CD4-positive, alpha-beta T cell treated with Interferon alpha-2 for 1 hour (primary cell): ENCODE data around the gene OXLD1.
A peak's percentile ranks its signal among the peaks of the same experiment; 100 is the strongest.
"Not testable (repeated sequence)": the region's sequence is repeated elsewhere in the genome, so short reads cannot be mapped to it uniquely, and the experiment has no call there.

ENCODE experiments used
- DNase-seq, 2 donors: peaks; one replicate each; pipeline ENCODE4 v3.0.0-alpha.2; 2020 to 2022

Gene OXLD1

DNA sequence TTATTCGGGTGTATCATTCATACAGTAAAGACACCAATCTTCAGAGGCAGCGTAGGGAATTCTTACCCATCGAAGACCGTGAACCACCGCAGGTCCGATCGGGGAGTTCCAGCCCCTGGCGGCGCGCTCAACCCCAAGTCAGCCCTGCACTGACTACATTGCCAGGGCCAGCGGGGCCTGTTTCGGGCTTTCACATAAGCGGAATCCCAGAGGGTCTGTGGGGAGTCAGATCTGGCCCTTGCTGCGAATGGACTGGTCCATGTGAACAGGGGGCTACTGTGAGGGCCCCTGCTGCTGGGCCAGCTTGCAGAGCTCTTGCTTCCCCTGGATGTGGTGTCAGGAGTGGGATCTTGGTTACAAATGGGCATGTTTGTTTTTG lies 17.7 kb downstream of the OXLD1 start:
- DNase-seq, result no peak

- no peak for DNase-seq
Observed at GRCh38 chr17:81648013-81648706, 18.2 kb downstream of the OXLD1 start.

DNA sequence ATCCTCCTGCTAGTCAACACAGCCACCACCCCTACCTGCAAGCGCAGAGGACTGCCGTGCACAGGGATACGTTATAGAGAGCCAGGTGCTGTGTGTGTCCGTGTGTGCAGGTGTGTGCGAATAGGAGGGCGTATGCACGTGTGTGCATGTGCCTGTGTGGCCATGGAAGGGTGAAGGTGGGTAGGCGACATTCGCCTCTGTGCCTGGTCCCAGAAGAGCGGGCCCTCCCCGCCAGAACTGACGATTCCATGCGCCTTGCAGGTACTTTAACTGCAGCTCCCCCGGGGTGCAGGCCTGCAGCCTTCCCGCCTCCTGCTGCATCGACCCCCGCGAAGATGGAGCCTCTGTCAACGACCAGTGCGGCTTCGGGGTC lies 18.8 kb downstream of the OXLD1 start:
- DNase-seq, result no peak

DNA sequence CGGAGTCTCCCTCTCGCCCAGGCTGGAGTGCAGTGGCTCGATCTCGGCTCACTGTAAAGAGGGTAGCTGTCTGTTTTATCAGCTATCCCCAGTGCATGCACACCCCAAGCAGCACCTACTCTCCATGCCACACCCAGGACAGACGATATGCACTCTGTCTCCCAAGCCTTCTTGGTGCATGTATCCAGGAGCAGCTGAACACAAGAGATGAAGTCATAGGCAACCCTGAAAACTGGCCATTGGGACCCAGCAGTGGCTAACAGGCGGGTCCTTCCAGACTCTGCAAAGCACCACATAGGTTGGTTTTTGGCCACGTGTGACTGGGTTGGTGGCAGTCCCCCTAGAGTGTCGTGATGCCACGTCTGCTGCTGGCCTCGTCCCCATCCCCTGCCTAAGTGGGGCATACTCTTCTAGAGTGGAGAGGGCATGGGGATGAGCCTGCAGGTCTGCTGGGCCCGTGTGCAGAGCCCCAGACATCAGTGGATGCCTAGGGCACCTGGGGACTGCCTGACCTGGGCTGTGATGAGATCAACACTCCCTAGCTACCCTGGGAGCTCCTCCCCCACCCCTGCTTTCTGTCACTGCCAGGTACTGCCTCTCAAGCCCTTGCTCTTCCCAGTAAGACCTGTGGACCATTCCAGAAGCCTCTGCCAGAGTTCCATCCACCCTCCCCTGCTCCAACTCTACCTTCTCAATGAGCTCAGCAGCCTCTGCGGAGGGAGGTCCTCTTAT lies 19.4 kb downstream of the OXLD1 start:
- DNase-seq, result no peak

DNA sequence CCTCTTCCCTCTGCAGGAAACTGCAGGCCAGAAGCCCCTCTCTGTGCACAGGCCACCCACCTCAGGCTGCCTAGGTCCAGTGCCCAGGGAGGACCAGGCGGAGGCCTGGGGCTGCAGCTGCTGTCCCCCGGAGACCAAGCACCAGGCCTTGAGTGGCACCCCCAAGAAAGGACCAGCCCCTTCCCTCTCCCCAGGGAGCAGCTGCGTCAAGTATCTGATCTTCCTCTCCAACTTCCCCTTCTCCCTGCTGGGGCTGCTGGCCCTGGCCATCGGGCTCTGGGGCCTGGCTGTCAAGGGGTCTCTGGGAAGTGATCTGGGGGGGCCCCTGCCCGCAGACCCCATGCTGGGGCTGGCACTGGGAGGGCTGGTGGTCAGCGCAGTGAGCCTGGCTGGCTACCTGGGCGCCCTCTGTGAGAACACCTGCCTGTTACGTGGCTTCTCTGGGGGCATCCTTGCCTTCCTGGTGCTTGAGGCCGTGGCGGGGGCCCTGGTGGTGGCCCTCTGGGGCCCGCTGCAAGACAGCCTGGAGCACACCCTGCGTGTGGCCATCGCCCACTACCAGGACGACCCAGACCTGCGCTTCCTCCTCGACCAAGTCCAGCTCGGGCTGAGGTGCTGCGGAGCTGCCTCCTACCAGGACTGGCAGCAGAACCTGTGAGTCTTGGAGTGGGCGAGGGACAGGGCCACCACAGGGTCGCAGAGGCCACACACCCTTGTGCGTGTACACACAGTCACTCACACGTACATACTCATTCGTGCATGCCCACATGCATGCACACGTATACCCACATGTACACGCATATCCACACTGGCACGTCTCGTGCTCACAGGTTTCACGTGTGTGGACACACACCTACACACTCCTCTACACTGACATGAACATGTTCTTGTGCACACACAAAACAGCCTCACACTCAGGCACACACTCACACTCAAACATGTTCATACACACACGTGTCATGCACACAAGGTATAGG lies 21.1 kb downstream of the OXLD1 start:
- DNase-seq, result no peak

GRCh38 chr17:81644496-81644895 lies 21.9 kb downstream of the OXLD1 start:
- no peak for DNase-seq

GRCh38 chr17:81641825-81642489 lies 24.4 kb downstream of the OXLD1 start:
- no peak for DNase-seq

- DNase-seq, result no peak
Observed at GRCh38 chr17:81640011-81640410, 26.4 kb downstream of the OXLD1 start.

DNA sequence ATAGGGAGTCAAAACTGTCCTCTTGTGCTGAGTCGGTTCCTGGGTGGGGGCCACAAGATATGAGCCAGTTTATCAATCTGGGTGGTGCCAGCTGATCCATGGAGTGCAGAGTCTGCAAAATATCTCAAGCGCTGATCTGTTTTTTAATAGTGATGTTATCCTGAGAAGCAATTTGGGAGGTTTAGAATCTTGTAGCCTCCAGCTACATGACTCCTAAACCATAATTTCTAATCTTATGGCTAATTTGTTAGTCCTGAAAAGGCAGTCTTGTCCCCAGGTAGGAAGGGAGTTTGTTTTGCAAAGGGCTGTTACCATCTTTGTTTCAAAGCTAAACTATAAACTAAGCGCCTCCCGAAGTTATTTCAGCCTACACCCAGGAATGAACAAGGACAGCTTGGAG lies 27.7 kb downstream of the OXLD1 start:
- no peak for DNase-seq

DNA sequence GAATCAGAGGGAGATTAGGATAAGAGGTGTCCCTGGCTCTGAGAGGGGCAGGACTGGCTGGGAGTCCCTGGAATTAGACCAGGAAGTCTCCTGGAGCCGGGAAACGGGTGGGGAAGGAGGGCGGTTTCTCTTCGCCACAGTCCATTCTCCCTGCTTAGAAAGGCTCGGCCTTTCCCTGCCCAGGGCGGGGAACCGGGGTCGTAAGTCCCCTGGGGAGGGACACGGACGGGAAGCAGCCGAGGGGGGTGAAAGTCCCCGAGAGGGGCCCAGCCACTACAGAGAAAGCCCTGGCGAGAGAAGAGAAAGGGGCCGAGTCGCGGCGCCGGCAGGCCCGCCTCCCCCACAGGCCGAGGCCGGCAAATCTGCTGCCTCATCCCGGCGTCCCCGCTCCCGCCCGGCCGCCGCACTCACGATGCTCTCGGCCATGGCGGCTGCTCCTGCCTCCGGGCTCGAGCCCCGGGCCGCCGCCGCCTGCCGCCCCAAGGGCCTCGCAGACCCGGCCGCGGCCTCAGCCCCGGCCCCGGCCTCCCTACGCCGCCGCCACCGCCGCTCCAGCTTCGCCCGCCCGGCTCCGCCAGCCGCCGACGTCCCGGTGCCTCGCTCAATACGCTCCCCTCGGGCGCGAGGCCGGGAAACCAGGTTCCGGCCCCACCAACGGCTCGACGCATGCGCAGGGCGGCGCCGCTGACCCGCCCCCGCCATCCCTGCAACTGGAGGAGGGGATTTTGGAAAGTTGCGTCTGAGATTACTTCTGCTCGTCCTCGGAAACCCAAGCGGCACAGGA lies 29.7 kb downstream of the OXLD1 start, which contains the start of the genes NPLOC4 and TSPAN10:
Gene NPLOC4 (minus strand): TSS at position 608 of the 784 bp plus-strand sequence. CDS start 182 bp downstream, at position 426.
Gene TSPAN10 (plus strand): TSS at position 692 of the 784 bp plus-strand sequence. CDS start 5,217 bp downstream, outside the sequence.
- DNase-seq, result peak; percentile 79 to 88

DNA sequence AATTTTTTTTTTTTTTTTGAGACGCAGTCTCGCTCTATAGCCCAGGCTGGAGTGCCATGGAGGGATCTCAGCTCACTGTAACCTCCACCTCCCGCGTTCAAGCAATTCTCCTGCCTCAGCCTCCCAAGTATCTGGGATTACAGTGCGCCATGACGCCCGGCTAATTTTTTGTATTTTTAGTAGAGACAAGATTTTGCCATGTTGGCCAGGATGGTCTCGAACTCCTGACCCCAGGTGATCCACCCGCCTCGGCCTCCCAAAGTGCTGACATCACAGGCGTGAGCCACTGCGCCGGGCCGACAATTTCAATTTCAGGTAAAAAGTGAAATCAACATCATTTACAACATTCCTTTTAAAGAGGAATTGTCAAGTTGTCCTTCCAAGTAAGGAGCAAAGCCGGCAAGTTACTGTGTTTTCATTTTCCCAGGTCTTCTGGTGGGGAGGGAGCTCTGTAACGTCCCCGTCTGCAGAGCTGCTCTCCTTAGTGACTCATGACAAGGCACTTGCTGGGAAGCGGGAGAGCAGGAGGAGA lies 30.4 kb downstream of the OXLD1 start:
- peak in 1 of 2 donors; percentile 4 for DNase-seq

DNA sequence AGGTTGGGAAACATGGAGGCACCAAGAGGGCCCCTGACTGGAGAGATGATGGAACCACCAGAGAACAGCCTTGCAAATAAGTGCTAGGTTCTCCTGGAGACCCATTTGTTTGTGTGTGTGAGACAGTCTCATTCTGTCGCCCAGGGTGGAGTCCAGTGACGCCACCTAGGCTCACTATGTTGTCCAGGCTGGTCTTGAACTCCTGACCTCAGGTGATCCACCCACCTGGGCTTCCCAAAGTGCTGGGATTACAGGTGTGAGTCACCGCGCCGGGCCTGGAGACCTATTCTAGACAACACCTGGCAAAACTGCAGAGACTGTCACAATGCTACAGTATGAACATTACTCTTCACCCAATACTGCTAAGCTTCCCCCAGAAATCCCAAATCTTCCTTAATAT lies 31.0 kb downstream of the OXLD1 start:
- DNase-seq, result no peak

DNA sequence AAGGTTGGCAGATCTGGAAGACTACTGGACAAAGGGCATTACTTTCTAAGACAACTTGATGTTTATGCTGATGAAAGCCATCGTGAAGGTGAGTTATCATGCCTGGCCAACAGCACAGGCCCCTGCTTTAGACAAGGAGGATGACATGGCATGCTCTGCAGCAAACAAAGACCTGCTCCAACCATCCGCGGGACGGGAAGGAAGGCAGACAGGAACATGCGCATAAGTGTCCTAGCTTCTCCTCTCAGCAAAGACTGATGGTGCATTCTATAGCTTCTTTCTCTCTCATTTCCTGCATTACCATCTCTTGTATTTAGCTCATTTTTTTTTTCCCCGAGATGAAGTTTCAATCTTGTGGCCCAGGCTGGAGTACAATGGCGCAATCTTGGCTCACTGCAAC lies 34.9 kb downstream of the OXLD1 start:
- DNase-seq, result no peak

DNA sequence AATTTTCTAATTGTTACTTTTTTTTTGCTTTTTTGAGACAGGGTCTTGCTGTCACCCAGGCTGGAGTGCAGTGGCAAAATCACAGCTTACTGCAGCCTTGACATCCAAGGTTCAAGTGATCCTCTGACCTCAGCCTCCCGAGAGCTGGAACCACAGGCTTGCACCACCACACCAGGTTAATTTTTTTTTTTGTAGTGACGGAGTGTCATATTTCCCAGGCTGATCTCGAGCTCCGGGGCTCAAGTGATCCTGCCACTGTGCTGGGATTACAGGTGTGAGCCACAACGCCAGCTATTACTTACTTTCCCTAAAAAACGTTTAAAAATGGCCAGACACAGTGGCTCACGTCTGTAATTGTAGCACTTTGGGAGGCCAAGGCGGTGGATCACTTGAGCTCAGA lies 36.1 kb downstream of the OXLD1 start:
- DNase-seq, result no peak

DNA sequence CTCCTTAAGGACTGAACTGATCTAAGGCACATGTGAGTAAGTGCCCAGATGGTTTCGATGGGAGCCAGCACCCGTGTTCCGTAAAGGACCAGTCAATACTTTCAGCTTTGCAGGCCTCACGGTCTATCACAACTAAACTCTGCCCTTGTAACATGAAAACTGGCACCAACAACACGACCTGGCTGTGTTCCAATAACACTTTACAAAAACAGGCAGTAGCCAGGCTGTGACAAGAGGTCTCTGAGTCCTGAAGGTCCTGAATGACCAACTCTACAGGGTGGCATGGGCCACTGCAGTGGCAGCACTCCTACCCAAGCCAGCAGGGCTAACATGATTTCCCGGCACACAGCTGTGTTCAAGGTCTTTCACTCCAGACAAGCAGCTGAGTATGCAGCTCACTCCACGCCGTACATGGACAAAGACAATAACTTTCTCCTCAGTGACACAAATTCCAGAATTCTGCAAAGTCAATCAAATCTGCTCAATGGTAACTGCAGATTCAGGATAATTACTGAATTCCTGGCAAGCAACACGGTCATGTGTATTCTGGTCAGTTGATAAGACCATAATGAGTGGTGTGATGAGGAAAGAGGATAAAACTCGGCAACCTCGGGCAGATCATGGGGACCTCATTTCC lies 44.8 kb downstream of the OXLD1 start:
- DNase-seq, result no peak

- not testable (repeated sequence) for DNase-seq
Observed at GRCh38 chr17:81618307-81618706, 48.1 kb downstream of the OXLD1 start.

- DNase-seq, result no peak
Observed at GRCh38 chr17:81616877-81617276, 49.5 kb downstream of the OXLD1 start.

- DNase-seq, result no peak
Observed at GRCh38 chr17:81615401-81615930, 50.9 kb downstream of the OXLD1 start.
